T1000 (cell line): ENCODE data around the gene KIAA1191.
"Not testable (repeated sequence)": the region's sequence is repeated elsewhere in the genome, so short reads cannot be mapped to it uniquely, and the experiment has no call there.

Experiments
- DNase-seq: peaks from one replicate; lab custom pipeline; 2025; ENCODE audit warnings: mixed read lengths; lab: John Stamatoyannopoulos, UW

KIAA1191 gene

DNA sequence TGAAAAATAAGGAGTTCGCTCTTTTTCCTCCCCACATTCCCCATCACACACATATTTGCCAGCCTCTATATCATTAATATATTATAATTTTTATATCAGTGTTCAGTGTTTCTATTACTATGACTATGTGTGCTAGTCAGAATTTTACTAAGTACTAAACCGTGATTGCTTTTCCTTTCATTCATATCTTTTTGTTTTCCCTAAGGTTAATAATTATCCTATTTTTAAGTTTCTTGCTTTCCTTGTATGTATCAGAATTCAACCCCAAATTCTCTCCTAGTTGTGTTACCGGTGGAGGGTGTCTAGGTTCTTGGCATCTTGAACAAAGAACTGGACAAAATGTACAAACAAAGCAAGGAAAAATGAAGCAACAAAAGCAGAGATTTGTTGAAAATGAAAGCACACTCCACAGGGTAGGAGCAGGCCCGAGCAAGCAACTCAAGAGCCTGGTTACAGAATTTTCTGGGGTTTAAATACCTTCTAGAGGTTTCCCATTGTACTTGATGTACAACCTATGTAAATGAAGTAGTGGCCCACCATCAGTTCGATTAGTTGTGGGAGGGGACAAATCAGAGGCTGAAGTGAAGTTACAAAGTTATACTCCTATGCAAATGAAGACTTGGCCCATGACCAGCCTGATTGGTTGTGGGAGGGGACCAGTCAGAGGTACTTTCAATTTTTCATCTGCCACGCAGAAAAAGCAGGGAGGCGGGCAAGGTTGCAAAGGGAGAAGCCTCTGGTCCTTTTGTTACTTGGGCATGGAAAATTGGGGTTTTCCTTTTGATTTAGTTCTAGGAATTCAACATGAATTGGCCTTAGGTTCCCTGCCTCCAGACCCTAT lies 43.8 kb downstream of the KIAA1191 start:
- DNase-seq = no peak

GRCh38 chr5:176305356-176305755 lies 56.2 kb downstream of the KIAA1191 start:
- DNase-seq = not testable (repeated sequence)
